ENCODE measurements around the gene SENP2. TPM values are rescaled to one million over a fixed set of nuclear protein-coding genes. Genes with fewer than 3 reads are reported as not detected.

SENP2 gene
- total RNA-seq, 1 experiment from 2014 or later, result 27.0 TPM

- POLR2A ChIA-PET, result no interaction called here
- no peak for DNase-seq (ENCODE audit: unreplicated experiment)
- Mint-ChIP-seq H3K4me3 (ENCODE audit: unreplicated experiment) (no peak overlapping the region), H3K9me3 (ENCODE audit: unreplicated experiment) (no peaks in the 10 kb centered on the region), H3K27ac (ENCODE audit: low read depth, unreplicated experiment) (no peak overlapping the region), H3K4me1 (ENCODE audit: insufficient read depth, unreplicated experiment) (peaks cover 15% of the 10 kb centered on the region), H3K36me3 (ENCODE audit: insufficient read depth, unreplicated experiment) (no peaks in the 10 kb centered on the region), H3K27me3 (ENCODE audit: insufficient read depth, unreplicated experiment) (no peaks in the 10 kb centered on the region)
- TF ChIP-seq CTCF (IDR thresholded peaks at IDR 0.05; ENCODE audit: unreplicated experiment), result no peak
- CTCF ChIA-PET, result interaction anchor here (0.6 to 8.8 kb wide), 6 partner anchors 15 to 170 kb away, joined by 3 to 85 read pairs (median 4); no protein-coding TSS in a partner anchor
- no TSS peak for BruUV-seq (replicated peaks)
- intact Hi-C loops (cut with micrococcal nuclease), result no loop called here
Measured at GRCh38 chr3:185560676-185561075, 25.4 kb upstream of the SENP2 start.

GRCh38 chr3:185561374-185561943 lies 24.6 kb upstream of the SENP2 start:
- no TSS peak for BruUV-seq (replicated peaks)
- no peaks in the 10 kb centered on the region for H3K9me3 Mint-ChIP-seq (ENCODE audit: unreplicated experiment)
- CTCF ChIA-PET, result interaction anchor here (0.8 to 8.8 kb wide), 3 partner anchors 12 to 102 kb away, joined by 4 to 85 read pairs (median 5); no protein-coding TSS in a partner anchor
- H3K4me1 Mint-ChIP-seq (ENCODE audit: insufficient read depth, unreplicated experiment), result peaks cover 15% of the 10 kb centered on the region
- H3K27me3 Mint-ChIP-seq (ENCODE audit: insufficient read depth, unreplicated experiment), result no peaks in the 10 kb centered on the region
- intact Hi-C loops (cut with micrococcal nuclease), result no loop called here
- H3K36me3 Mint-ChIP-seq (ENCODE audit: insufficient read depth, unreplicated experiment), result no peaks in the 10 kb centered on the region
- no peak for TF ChIP-seq CTCF (IDR thresholded peaks at IDR 0.05; ENCODE audit: unreplicated experiment)
- POLR2A ChIA-PET, result no interaction called here
- no peak overlapping the region for H3K27ac Mint-ChIP-seq (ENCODE audit: low read depth, unreplicated experiment)
- no peak for DNase-seq (ENCODE audit: unreplicated experiment)
- H3K4me3 Mint-ChIP-seq (ENCODE audit: unreplicated experiment), result no peak overlapping the region

- POLR2A ChIA-PET, result no interaction called here
- no peaks in the 10 kb centered on the region for H3K27me3 Mint-ChIP-seq (ENCODE audit: insufficient read depth, unreplicated experiment)
- no peak overlapping the region for H3K27ac Mint-ChIP-seq (ENCODE audit: low read depth, unreplicated experiment)
- no peaks in the 10 kb centered on the region for H3K9me3 Mint-ChIP-seq (ENCODE audit: unreplicated experiment)
- DNase-seq (ENCODE audit: unreplicated experiment), result no peak
- intact Hi-C loops (cut with micrococcal nuclease), result no loop called here
- no peak for TF ChIP-seq CTCF (IDR thresholded peaks at IDR 0.05; ENCODE audit: unreplicated experiment)
- CTCF ChIA-PET, result interaction anchor here (0.8 to 8.8 kb wide), 3 partner anchors 11 to 102 kb away, joined by 4 to 85 read pairs (median 5); no protein-coding TSS in a partner anchor
- H3K4me1 Mint-ChIP-seq (ENCODE audit: insufficient read depth, unreplicated experiment), result peaks cover 15% of the 10 kb centered on the region
- H3K4me3 Mint-ChIP-seq (ENCODE audit: unreplicated experiment), result no peak overlapping the region
- no peaks in the 10 kb centered on the region for H3K36me3 Mint-ChIP-seq (ENCODE audit: insufficient read depth, unreplicated experiment)
- no TSS peak for BruUV-seq (replicated peaks)
Measured at GRCh38 chr3:185561958-185562357, 24.1 kb upstream of the SENP2 start.

- H3K4me3 Mint-ChIP-seq (ENCODE audit: unreplicated experiment), result no peak overlapping the region
- no peak overlapping the region for H3K27ac Mint-ChIP-seq (ENCODE audit: low read depth, unreplicated experiment)
- BruUV-seq (replicated peaks), result no TSS peak
- no peak for DNase-seq (ENCODE audit: unreplicated experiment)
- H3K36me3 Mint-ChIP-seq (ENCODE audit: insufficient read depth, unreplicated experiment), result no peaks in the 10 kb centered on the region
- H3K4me1 Mint-ChIP-seq (ENCODE audit: insufficient read depth, unreplicated experiment), result peaks cover 7% of the 10 kb centered on the region
- ChIA-PET POLR2A (interaction anchor here (0.7 kb wide), 1 partner anchor 67 kb away, joined by 4 read pairs; no protein-coding TSS in a partner anchor), CTCF (interaction anchor here (0.8 to 6.2 kb wide), 5 partner anchors 13 to 111 kb away, joined by 3 to 61 read pairs (median 5); no protein-coding TSS in a partner anchor)
- no peak for TF ChIP-seq CTCF (IDR thresholded peaks at IDR 0.05; ENCODE audit: unreplicated experiment)
- intact Hi-C loops (cut with micrococcal nuclease), result no loop called here
- no peaks in the 10 kb centered on the region for H3K27me3 Mint-ChIP-seq (ENCODE audit: insufficient read depth, unreplicated experiment)
- H3K9me3 Mint-ChIP-seq (ENCODE audit: unreplicated experiment), result no peaks in the 10 kb centered on the region
Measured at GRCh38 chr3:185572183-185572582, 13.9 kb upstream of the SENP2 start.

Measured in MCF 10A (cell line).